IPS-15b (cell line): Measurements from ENCODE around the gene SGO2.
A peak's percentile ranks its signal among the peaks of the same experiment; 100 is the strongest.

Source experiments
- H3K27me3 ChIP-seq: one replicate; pipeline ENCODE4 v1.6.1; 2013; ENCODE audit warnings: low read length; ENCODE audit not compliant: control insufficient read depth, insufficient read depth
- H3K36me3 ChIP-seq: one replicate; pipeline ENCODE4 v1.6.1; 2013; ENCODE audit warnings: low read length; ENCODE audit not compliant: control insufficient read depth, insufficient read depth
- H3K4me1 ChIP-seq: one replicate; pipeline ENCODE4 v1.6.1; 2013; ENCODE audit warnings: mild to moderate bottlenecking, low read length; ENCODE audit not compliant: control insufficient read depth, insufficient read depth
- H3K4me3 ChIP-seq: one replicate; pipeline ENCODE4 v1.5.1; 2013; ENCODE audit warnings: low read depth, low read length
- H3K9ac ChIP-seq: one replicate; pipeline ENCODE4 v1.6.1; 2013; ENCODE audit warnings: low read depth, mild to moderate bottlenecking, low read length
- H3K9me3 ChIP-seq: one replicate; pipeline ENCODE4 v1.6.1; 2013; ENCODE audit warnings: mild to moderate bottlenecking, low read length; ENCODE audit not compliant: control insufficient read depth, insufficient read depth

SGO2 gene

GRCh38 chr2:200492656-200493055, 33.4 kb upstream of the SGO2 start:
- no peak overlapping the region for H3K4me3 ChIP-seq
- H3K9me3 ChIP-seq = no peaks in the 10 kb centered on the region
- H3K36me3 ChIP-seq = peaks cover 2% of the 10 kb centered on the region
- no peak overlapping the region for H3K9ac ChIP-seq
- H3K27me3 ChIP-seq = no peaks in the 10 kb centered on the region
- H3K4me1 ChIP-seq = no peaks in the 10 kb centered on the region

- H3K4me3 ChIP-seq = no peak overlapping the region
- no peak overlapping the region for H3K9ac ChIP-seq
- peaks cover 2% of the 10 kb centered on the region for H3K36me3 ChIP-seq
- H3K4me1 ChIP-seq = no peaks in the 10 kb centered on the region
- H3K9me3 ChIP-seq = no peaks in the 10 kb centered on the region
- no peaks in the 10 kb centered on the region for H3K27me3 ChIP-seq
Measured at GRCh38 chr2:200494048-200494447, 32.0 kb upstream of the SGO2 start.

DNA sequence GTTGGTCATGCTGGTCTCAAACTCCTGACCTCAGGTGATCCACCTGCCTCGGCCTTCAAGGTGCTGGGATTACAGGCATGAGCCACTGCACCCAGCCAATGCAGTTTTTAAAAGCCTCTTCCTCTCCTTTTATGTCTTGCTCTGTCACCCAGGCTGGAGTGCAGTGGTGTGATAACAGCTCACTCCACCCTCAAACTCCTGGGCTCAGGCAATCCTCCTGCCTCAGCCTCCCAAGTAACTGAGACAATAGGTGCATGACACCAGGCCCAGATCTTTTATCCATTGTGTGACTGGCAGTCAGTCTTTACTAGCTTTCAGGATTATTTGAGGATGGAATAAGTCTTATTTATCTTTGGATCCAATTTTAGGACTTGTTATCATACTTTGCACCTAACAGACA, 29.3 kb upstream of the SGO2 start:
- Histone ChIP-seq H3K4me1 (no peaks in the 10 kb centered on the region), H3K9ac (no peak overlapping the region), H3K27me3 (no peaks in the 10 kb centered on the region), H3K4me3 (no peak overlapping the region), H3K36me3 (peaks cover 2% of the 10 kb centered on the region), H3K9me3 (no peaks in the 10 kb centered on the region)

DNA sequence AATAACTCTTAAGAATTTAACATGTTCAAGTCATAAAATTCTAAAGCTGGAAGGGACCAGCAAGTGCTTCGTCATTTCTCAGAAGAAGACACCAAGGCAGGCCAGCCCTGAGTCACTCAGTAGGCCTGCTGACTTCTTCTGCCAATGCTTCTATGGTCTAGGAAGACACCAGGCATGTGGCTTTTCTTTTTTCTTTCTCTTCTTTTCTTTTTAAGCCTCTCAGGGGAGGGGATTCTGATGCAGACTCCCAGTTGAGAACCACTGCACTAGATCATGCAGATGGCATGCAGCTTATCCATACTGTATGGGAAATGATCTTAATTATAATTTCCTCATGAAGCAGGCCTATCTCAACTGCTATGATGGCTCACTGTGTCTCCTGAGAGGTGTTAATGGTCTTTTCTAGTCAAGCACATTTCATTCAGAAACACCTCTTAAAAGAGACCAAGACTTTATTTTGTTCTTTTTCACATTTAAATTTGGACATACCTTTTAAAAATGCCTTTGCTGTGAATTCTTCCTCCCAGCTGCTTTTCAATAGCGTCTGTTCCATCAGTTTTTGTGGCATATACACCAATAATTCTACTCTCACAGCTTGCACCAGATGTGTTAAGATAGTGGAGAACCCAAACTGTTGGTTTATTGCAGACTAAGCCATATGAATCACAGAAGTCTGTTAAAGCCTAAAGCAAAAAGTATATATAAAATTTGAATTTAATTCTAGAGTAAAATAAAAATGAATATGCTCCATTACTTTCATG, 27.4 kb upstream of the SGO2 start:
- Histone ChIP-seq H3K36me3 (no peaks in the 10 kb centered on the region), H3K27me3 (no peaks in the 10 kb centered on the region), H3K9ac (no peak overlapping the region), H3K9me3 (no peaks in the 10 kb centered on the region), H3K4me1 (no peaks in the 10 kb centered on the region), H3K4me3 (no peak overlapping the region)

DNA sequence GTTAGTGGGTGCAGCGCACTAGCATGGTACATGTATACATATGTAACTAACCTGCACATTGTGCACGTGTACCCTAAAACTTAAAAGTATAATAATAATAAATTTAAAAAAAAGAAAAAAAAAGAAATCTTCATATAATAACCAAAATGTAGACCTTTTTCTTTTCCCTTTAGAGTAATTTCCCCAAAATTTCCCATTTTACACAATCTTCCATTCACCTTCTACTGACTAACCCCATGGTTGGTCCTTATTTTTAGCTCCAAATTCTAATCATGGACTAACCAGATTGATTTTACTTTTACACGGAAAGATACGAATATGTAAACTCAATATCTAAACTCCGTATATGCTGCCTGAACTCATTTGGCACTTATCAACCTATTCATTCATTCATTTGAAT, 23.8 kb upstream of the SGO2 start:
- Histone ChIP-seq H3K27me3 (no peaks in the 10 kb centered on the region), H3K4me1 (no peaks in the 10 kb centered on the region), H3K9me3 (no peaks in the 10 kb centered on the region), H3K9ac (no peak overlapping the region), H3K4me3 (no peak overlapping the region), H3K36me3 (no peaks in the 10 kb centered on the region)

DNA sequence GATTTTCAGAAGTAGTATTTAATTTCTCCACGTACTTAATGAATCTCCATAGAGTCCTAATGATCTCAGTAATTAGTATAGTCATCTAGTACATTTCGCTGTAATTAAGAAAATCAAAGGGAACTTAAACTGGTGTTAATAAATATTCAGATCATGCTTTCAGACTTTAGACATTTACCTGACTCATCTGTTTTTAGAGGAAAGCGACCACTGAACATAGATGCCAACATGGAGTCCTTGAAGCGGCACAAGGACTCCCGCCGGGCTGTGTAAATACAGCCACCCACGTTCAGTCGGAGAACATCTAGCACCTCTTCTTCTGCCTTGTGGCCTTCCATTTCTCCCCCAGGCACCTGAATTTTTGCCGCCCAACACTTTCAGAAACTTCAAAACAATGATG, 19.3 kb upstream of the SGO2 start:
- no peaks in the 10 kb centered on the region for H3K36me3 ChIP-seq
- H3K27me3 ChIP-seq = no peaks in the 10 kb centered on the region
- no peak overlapping the region for H3K9ac ChIP-seq
- H3K4me3 ChIP-seq = no peak overlapping the region
- no peaks in the 10 kb centered on the region for H3K9me3 ChIP-seq
- H3K4me1 ChIP-seq = no peaks in the 10 kb centered on the region

DNA sequence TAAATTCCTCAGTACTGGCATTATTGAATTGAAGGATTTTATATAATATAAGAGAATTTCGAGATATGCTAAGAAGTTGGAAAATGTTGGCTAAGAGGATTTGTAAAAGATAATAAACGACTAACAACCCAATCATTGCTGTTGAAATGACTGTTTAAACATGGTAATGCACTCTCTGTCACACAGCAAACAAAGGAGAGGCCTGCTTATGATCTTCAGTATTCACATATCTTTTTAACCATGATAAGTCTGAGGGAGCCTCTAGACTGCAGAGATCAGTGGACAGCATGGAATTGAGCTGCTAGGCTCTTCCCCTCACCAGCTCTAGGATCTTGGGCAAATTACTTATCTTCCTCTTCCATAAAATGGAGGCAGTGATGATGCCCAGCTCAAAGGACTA, 18.8 kb upstream of the SGO2 start:
- no peaks in the 10 kb centered on the region for H3K36me3 ChIP-seq
- no peak overlapping the region for H3K4me3 ChIP-seq
- no peaks in the 10 kb centered on the region for H3K4me1 ChIP-seq
- no peaks in the 10 kb centered on the region for H3K9me3 ChIP-seq
- H3K27me3 ChIP-seq = no peaks in the 10 kb centered on the region
- H3K9ac ChIP-seq = no peak overlapping the region

GRCh38 chr2:200509235-200509611, 16.8 kb upstream of the SGO2 start:
- Histone ChIP-seq H3K4me3 (peak overlapping the region; percentile 83), H3K9ac (peak overlapping the region; percentile 66), H3K36me3 (no peaks in the 10 kb centered on the region), H3K27me3 (no peaks in the 10 kb centered on the region), H3K4me1 (no peaks in the 10 kb centered on the region), H3K9me3 (no peaks in the 10 kb centered on the region)

DNA sequence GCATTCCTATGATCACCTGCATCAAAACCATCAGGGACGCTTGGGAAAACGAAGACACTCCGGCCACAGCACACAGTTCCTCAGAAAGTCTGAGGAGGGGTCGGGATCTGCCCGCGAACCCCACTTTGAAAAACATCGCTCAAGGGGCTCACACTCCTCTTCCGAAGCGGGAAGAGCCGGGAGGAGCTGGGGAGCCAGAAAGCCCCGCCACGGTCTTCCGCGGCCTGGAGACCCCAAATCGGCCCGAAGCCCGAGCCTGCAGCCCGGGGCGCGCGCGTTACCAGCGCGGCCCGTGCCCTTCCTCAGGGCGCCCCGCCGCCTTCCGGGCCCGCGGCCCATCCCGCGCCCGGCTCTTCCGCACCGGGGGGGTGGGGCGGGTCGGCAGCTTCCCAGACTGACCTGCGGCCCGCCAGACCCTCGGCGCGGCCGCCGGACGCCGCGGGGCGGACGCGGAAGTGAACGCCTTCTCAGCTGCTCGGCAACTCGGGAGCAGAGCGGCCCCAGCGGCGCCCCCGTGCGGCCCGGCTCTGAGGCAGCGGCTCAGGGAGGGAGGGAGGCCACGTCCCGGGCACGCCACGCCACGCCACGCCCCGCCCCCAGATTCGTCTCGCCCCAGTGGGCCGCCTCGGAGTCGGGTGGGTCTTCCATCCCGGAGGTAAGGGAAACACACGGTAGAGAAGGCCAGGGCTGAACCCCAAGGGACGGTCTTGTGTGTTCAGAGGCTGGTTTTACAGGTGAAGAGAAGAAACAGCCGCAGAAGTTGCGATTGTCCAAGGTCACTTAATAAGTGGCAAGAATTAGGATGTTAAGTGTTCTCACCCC, 16.2 kb upstream of the SGO2 start, which contains the start of gene KCTD18:
TSS of gene KCTD18 (minus strand) at position 457 of the 822 bp plus-strand sequence. CDS start 3,052 bp downstream, outside the sequence.
- H3K4me1 ChIP-seq = no peaks in the 10 kb centered on the region
- no peaks in the 10 kb centered on the region for H3K27me3 ChIP-seq
- H3K36me3 ChIP-seq = no peaks in the 10 kb centered on the region
- H3K9me3 ChIP-seq = no peaks in the 10 kb centered on the region
- H3K9ac ChIP-seq = peak within 1 kb of the TSS; percentile 66
- H3K4me3 ChIP-seq = peak within 1 kb of the TSS; percentile 83

GRCh38 chr2:200515155-200515554, 10.9 kb upstream of the SGO2 start:
- H3K36me3 ChIP-seq = no peaks in the 10 kb centered on the region
- H3K9ac ChIP-seq = no peak overlapping the region
- no peak overlapping the region for H3K4me3 ChIP-seq
- no peaks in the 10 kb centered on the region for H3K9me3 ChIP-seq
- H3K27me3 ChIP-seq = peaks cover 7% of the 10 kb centered on the region
- no peaks in the 10 kb centered on the region for H3K4me1 ChIP-seq

- peaks cover 21% of the 10 kb centered on the region for H3K27me3 ChIP-seq
- H3K4me3 ChIP-seq = no peak overlapping the region
- H3K9me3 ChIP-seq = no peaks in the 10 kb centered on the region
- no peaks in the 10 kb centered on the region for H3K36me3 ChIP-seq
- H3K4me1 ChIP-seq = peaks cover 3% of the 10 kb centered on the region
- H3K9ac ChIP-seq = no peak overlapping the region
Measured at GRCh38 chr2:200523158-200523557, 2.8 kb upstream of the SGO2 start.

DNA sequence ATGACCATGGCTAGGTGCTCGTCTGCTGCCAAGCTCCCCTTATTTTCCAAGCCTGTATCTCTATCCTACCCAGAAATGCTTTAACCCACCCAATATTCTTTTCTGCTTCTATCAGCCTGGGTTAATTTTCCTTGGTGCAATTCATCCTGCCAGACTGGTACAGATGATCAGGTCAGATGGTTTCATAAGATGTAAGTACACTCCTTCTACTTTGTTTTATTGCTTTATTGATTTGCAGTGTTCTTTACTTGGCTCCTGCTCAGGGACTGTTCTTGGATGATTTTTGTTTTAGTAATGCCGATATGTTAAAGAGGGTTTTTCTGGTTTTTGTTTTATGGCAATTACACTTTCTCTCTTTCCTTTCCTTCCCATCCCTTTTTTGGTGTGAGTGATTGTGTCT, 2.4 kb upstream of the SGO2 start:
- Histone ChIP-seq H3K27me3 (peaks cover 21% of the 10 kb centered on the region), H3K36me3 (no peaks in the 10 kb centered on the region), H3K9ac (no peak overlapping the region), H3K4me3 (no peak overlapping the region), H3K9me3 (no peaks in the 10 kb centered on the region), H3K4me1 (peaks cover 3% of the 10 kb centered on the region)
